DOHH2 (cell line): ENCODE results near the gene HBA2.
A peak's percentile ranks its signal among the peaks of the same experiment; 100 is the strongest.

ENCODE experiments used
- H3F3A ChIP-seq: fragments of 200-600 bp; sonication (generic), shearing (Covaris generic); 2 replicates; pipeline ENCODE4 v1.6.0; 2016; ENCODE audit warnings: antibody characterized with exemption, mild to moderate bottlenecking; ENCODE audit not compliant: control insufficient read depth, insufficient read depth
- H3K27ac ChIP-seq: fragments of 200-600 bp; sonication (generic); 2 replicates; pipeline ENCODE4 v1.5.1; 2014; ENCODE audit warnings: low read depth, mild to moderate bottlenecking, low read length, moderate library complexity
- H3K27me3 ChIP-seq: fragments of 200-600 bp; sonication (generic); 2 replicates; pipeline ENCODE4 v1.6.1; 2014; ENCODE audit warnings: mild to moderate bottlenecking, low read length, mixed read lengths; ENCODE audit not compliant: control insufficient read depth
- H3K36me3 ChIP-seq: fragments of 200-600 bp; sonication (generic); 2 replicates; pipeline ENCODE4 v1.6.1; 2014; ENCODE audit warnings: mild to moderate bottlenecking, low read length, moderate library complexity, mixed read lengths; ENCODE audit not compliant: control insufficient read depth
- H3K4me1 ChIP-seq: fragments of 200-600 bp; sonication (generic); 2 replicates; pipeline ENCODE4 v1.6.1; 2014; ENCODE audit warnings: mild to moderate bottlenecking, low read length, mixed read lengths; ENCODE audit not compliant: control insufficient read depth
- H3K4me2 ChIP-seq: fragments of 200-600 bp; sonication (generic); 2 replicates; pipeline ENCODE4 v1.6.0; 2014; ENCODE audit warnings: mild to moderate bottlenecking, low read length, moderate library complexity
- H3K4me3 ChIP-seq: fragments of 200-600 bp; sonication (generic); 2 replicates; pipeline ENCODE4 v1.5.1; 2014; ENCODE audit warnings: mild to moderate bottlenecking, low read length, mixed read lengths
- H3K79me2 ChIP-seq: fragments of 200-600 bp; sonication (generic); 2 replicates; pipeline ENCODE4 v1.6.1; 2014; ENCODE audit warnings: mild to moderate bottlenecking, low read length, mixed read lengths; ENCODE audit not compliant: control insufficient read depth
- H3K9me2 ChIP-seq: fragments of 200-600 bp; sonication (generic); replicated peaks from 2 replicates; pipeline ENCODE4 v1.6.1; 2014; ENCODE audit warnings: mild to moderate bottlenecking, low read length, mixed read lengths; ENCODE audit not compliant: control insufficient read depth
- H3K9me3 ChIP-seq: fragments of 200-600 bp; sonication (generic); 2 replicates; pipeline ENCODE4 v1.6.1; 2014; ENCODE audit warnings: antibody characterized with exemption, low read length, mixed read lengths; ENCODE audit not compliant: control insufficient read depth, insufficient read depth
- H4K20me1 ChIP-seq: fragments of 200-600 bp; sonication (generic); 2 replicates; pipeline ENCODE4 v1.6.0; 2014; ENCODE audit warnings: low read depth, mild to moderate bottlenecking, antibody characterized with exemption, low read length, moderate library complexity; ENCODE audit not compliant: control insufficient read depth, insufficient read depth
- CTCF ChIP-seq: fragments of 200-600 bp; sonication (generic); IDR thresholded peaks from one replicate; pipeline ENCODE4 v1.5.1; 2014; ENCODE audit warnings: antibody characterized with exemption, mild to moderate bottlenecking, low read depth, low read length; ENCODE audit not compliant: poor library complexity, severe bottlenecking
- EZH2phosphoT487 ChIP-seq: fragments of 200-600 bp; sonication (generic); IDR thresholded peaks from 2 replicates; pipeline ENCODE4 v1.6.1; 2017; ENCODE audit warnings: borderline replicate concordance, mild to moderate bottlenecking, antibody characterized with exemption, low read length, moderate library complexity, mixed read lengths

Gene HBA2

DNA sequence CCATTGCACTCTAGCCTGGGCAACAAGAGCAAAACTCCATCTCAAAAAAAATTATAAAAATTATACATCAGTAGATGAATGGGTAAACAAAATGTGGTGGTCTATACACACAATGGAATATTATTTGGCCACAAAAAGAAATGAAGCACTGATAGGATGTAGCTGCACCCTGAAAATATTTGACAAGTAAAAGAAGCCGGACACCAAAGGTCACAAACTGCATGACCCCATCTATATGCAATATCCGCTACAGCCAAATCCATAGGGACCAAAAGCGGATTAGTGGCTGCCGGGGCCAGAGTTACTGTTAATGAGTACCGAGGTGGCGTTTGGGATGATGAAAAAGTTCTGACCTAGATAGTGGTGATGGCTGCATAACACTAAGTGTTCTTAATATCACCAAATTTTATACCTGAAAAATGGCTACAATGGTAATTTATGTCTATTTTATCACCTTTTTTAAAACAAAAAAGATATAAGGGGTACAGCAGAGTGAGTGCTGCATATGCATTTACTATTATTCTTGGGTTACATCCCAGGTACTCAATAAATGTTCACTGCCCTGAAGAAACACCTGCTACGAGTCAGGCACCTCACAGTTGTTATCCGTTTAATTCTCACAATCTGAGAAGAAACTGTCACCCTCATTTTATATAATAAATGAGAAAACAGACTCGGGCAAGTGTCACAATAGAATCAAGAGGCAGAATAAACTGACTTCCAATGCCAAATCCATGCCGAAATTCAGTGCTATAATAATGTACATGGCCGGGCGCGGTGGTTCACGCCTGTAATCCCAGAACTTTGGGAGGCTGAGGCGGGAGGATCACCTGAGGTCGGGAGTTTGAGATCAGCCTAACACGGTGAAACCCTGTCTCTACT is 6.8 kb downstream of the HBA2 start:
- Histone ChIP-seq H3K4me3 (no peak overlapping the region), H3K9me2 (no peaks in the 10 kb centered on the region), H3F3A (peaks cover 14% of the 10 kb centered on the region), H3K36me3 (no peaks in the 10 kb centered on the region), H4K20me1 (no peaks in the 10 kb centered on the region), H3K27ac (no peak overlapping the region), H3K79me2 (no peaks in the 10 kb centered on the region), H3K27me3 (peaks cover 25% of the 10 kb centered on the region), H3K4me1 (peaks cover 10% of the 10 kb centered on the region), H3K9me3 (no peaks in the 10 kb centered on the region), H3K4me2 (no peak overlapping the region)
- TF ChIP-seq CTCF (no peak), EZH2phosphoT487 (no peak)

DNA sequence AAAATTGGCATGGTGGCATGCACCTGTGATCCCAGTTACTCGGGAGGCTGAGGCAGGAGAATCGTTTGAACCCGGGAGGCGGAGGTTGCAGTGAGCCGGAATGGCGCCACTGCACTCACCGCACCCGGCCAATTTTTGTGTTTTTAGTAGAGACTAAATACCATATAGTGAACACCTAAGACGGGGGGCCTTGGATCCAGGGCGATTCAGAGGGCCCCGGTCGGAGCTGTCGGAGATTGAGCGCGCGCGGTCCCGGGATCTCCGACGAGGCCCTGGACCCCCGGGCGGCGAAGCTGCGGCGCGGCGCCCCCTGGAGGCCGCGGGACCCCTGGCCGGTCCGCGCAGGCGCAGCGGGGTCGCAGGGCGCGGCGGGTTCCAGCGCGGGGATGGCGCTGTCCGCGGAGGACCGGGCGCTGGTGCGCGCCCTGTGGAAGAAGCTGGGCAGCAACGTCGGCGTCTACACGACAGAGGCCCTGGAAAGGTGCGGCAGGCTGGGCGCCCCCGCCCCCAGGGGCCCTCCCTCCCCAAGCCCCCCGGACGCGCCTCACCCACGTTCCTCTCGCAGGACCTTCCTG is 7.5 kb downstream of the HBA2 start, which contains the start of gene HBQ1:
Gene HBQ1, plus strand, starts transcription at position 359 of the 575 bp plus-strand sequence. Its CDS starts 28 bp downstream, at position 387.
- Histone ChIP-seq H3K27ac (no peak within 1 kb of the TSS), H3K4me1 (peaks cover 10% of the 10 kb centered on the region), H3K27me3 (peaks cover 18% of the 10 kb centered on the region), H3K4me2 (peak within 1 kb of the TSS; percentile 60), H3K9me2 (no peaks in the 10 kb centered on the region), H3F3A (peaks cover 14% of the 10 kb centered on the region), H3K79me2 (no peaks in the 10 kb centered on the region), H3K4me3 (peak within 1 kb of the TSS; percentile 39), H4K20me1 (no peaks in the 10 kb centered on the region), H3K36me3 (no peaks in the 10 kb centered on the region), H3K9me3 (no peaks in the 10 kb centered on the region)
- TF ChIP-seq EZH2phosphoT487 (no peak), CTCF (no peak)

DNA sequence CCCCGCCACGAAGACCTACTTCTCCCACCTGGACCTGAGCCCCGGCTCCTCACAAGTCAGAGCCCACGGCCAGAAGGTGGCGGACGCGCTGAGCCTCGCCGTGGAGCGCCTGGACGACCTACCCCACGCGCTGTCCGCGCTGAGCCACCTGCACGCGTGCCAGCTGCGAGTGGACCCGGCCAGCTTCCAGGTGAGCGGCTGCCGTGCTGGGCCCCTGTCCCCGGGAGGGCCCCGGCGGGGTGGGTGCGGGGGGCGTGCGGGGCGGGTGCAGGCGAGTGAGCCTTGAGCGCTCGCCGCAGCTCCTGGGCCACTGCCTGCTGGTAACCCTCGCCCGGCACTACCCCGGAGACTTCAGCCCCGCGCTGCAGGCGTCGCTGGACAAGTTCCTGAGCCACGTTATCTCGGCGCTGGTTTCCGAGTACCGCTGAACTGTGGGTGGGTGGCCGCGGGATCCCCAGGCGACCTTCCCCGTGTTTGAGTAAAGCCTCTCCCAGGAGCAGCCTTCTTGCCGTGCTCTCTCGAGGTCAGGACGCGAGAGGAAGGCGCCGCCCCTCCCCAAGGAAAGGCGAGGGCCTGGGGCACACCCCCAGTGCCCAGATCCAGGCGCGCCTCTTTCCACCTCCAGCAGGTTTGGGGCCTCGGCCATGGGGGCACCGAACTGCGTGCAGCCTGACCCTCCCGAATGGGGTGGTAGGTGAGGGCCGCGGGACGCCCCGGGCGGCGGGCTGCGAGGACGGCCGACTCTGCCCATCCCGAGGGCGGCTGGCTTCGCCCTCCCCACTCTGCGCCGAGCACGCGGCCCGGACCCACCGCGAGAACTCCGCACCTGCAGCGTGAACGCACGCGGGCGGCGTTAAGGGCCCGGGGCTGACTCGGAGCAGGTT is 8.2 kb downstream of the HBA2 start:
- peak overlapping the region; percentile 39 for H3K4me3 ChIP-seq
- peaks cover 14% of the 10 kb centered on the region for H3F3A ChIP-seq
- H3K9me2 ChIP-seq = no peaks in the 10 kb centered on the region
- peaks cover 10% of the 10 kb centered on the region for H3K4me1 ChIP-seq
- H3K79me2 ChIP-seq = no peaks in the 10 kb centered on the region
- H3K36me3 ChIP-seq = no peaks in the 10 kb centered on the region
- H4K20me1 ChIP-seq = no peaks in the 10 kb centered on the region
- H3K27me3 ChIP-seq = peaks cover 13% of the 10 kb centered on the region
- H3K4me2 ChIP-seq = peak overlapping the region; percentile 60
- no peak for TF ChIP-seq EZH2phosphoT487
- no peak for TF ChIP-seq CTCF
- H3K27ac ChIP-seq = no peak overlapping the region
- no peaks in the 10 kb centered on the region for H3K9me3 ChIP-seq
